Neutrophil (primary cell): ENCODE measurements around the gene KIZ.
"Not testable (repeated sequence)": the region's sequence is repeated elsewhere in the genome, so short reads cannot be mapped to it uniquely, and the experiment has no call there.

ENCODE experiments used
- H3K27ac ChIP-seq: fragments of 200-600 bp; sonication (generic); 2 replicates; pipeline ENCODE4 v1.5.1; 2016; ENCODE audit warnings: mild to moderate bottlenecking, moderate library complexity
- H3K27me3 ChIP-seq: fragments of 200-600 bp; sonication (generic); 2 replicates; pipeline ENCODE4 v1.6.0; 2016; ENCODE audit warnings: mild to moderate bottlenecking
- H3K36me3 ChIP-seq: fragments of 200-600 bp; sonication (generic); 2 replicates; pipeline ENCODE4 v1.5.1; 2017
- H3K4me1 ChIP-seq, 2 experiments: fragments of 200-600 bp in 1 of 2; sonication (generic) in 1 of 2; 1 replicate in 1 of 2; 2 replicates in 1 of 2; pipeline versions ENCODE4 v1.5.1 to v1.6.1; 2013 to 2016; ENCODE audit warnings: low read depth in 1 of 2, low read length in 1 of 2, mild to moderate bottlenecking in 1 of 2, moderate library complexity in 1 of 2; ENCODE audit not compliant: control insufficient read depth in 1 of 2, insufficient read depth in 1 of 2
- H3K4me3 ChIP-seq, 2 experiments: fragments of 200-600 bp in 1 of 2; sonication (generic) in 1 of 2; 1 replicate in 1 of 2; 2 replicates in 1 of 2; pipeline ENCODE4 v1.5.1; 2013 to 2016; ENCODE audit warnings: low read depth in 1 of 2, low read length in 1 of 2, mild to moderate bottlenecking in 1 of 2, moderate library complexity in 1 of 2
- H3K9me3 ChIP-seq: fragments of 200-600 bp; sonication (generic); 2 replicates; pipeline ENCODE4 v1.5.1; 2016
- TF ChIP-seq, protein P1 (sequence below): fragments of 200-600 bp; sonication (generic); IDR thresholded peaks from 2 replicates; pipeline ENCODE4 v1.5.1; 2016; ENCODE audit warnings: antibody characterized with exemption

KIZ gene

DNA sequence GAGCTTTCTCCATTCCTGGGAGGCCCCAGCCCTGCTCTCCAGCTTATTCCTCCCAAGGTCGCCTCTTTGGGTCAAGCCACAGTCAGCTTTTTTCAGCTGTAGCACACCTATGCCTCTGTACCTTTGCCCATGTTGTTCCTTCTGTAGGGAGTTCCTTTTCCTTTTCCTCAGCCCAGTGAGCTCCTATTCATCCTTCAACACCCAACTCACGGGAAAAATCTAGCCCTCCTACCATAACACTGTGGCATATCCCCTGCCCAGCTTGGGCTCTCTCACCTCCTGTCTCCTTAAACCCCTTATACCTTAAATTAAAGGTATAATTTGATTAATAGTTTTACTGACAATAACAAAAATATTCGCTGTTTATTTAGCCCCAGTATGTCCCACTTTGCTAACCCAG is 118.9 kb downstream of the KIZ start:
- H3K36me3 ChIP-seq = peaks cover 8% of the 10 kb centered on the region
- TF ChIP-seq, protein P1, sequence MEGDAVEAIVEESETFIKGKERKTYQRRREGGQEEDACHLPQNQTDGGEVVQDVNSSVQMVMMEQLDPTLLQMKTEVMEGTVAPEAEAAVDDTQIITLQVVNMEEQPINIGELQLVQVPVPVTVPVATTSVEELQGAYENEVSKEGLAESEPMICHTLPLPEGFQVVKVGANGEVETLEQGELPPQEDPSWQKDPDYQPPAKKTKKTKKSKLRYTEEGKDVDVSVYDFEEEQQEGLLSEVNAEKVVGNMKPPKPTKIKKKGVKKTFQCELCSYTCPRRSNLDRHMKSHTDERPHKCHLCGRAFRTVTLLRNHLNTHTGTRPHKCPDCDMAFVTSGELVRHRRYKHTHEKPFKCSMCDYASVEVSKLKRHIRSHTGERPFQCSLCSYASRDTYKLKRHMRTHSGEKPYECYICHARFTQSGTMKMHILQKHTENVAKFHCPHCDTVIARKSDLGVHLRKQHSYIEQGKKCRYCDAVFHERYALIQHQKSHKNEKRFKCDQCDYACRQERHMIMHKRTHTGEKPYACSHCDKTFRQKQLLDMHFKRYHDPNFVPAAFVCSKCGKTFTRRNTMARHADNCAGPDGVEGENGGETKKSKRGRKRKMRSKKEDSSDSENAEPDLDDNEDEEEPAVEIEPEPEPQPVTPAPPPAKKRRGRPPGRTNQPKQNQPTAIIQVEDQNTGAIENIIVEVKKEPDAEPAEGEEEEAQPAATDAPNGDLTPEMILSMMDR = no peak
- H3K27me3 ChIP-seq = peaks cover 11% of the 10 kb centered on the region
- no peak overlapping the region for H3K27ac ChIP-seq
- no peaks in the 10 kb centered on the region for H3K4me1 ChIP-seq
- no peaks in the 10 kb centered on the region for H3K9me3 ChIP-seq
- H3K4me3 ChIP-seq = no peak overlapping the region

GRCh38 chr20:21246161-21246560 is 120.3 kb downstream of the KIZ start:
- Histone ChIP-seq H3K4me3 (no peak overlapping the region), H3K27ac (no peak overlapping the region), H3K27me3 (peaks cover 22% of the 10 kb centered on the region), H3K9me3 (no peaks in the 10 kb centered on the region), H3K36me3 (peaks cover 8% of the 10 kb centered on the region), H3K4me1 (no peaks in the 10 kb centered on the region)
- TF ChIP-seq, protein P1 = no peak

DNA sequence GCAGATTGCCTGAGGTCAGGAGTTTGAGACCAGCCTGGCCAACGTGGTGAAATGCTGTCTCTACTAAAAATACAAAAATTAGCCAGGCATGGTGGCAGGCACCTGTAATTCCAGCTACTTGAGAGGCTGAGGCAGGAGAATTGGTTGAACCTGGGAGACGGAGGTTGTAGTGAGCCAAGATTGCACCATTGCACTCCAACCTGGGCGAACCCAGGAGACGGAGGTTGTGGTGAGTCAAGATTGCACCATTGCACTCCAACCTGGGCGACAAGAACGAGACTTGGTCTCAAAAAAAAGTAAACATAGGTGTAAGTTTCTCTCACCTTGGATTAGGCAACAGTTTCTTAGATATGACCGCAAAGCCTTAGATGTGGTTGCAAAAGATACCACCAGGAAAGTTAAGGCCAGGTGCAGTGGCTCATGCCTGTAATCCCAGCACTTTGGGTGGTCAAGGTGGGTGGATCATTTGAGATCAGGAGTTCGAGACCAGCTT is 121.8 kb downstream of the KIZ start:
- not testable (repeated sequence) for H3K4me3 ChIP-seq, H3K36me3 ChIP-seq, H3K9me3 ChIP-seq, H3K27ac ChIP-seq, H3K4me1 ChIP-seq
- peaks cover 23% of the 10 kb centered on the region for H3K27me3 ChIP-seq

DNA sequence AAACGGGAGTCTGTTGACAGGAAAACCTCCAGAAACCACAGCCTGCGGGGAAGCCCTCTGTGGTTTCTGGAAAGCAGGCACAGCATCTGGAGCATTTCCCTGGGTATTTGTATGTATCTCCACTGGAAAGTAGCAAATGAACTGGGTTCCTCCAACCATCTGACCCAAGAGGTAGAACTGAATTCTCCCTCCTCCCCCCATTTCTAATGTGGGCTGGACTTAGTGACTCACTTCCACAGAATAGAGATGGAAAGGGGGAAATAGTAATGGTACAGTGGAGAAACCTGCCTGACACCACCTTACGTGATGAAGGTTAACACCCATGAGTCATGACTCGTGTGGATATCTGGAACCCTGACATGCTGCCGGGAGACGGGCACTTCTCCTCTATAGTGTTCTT is 125.4 kb downstream of the KIZ start:
- H3K4me1 ChIP-seq = no peaks in the 10 kb centered on the region
- H3K27ac ChIP-seq = no peak overlapping the region
- H3K9me3 ChIP-seq = no peaks in the 10 kb centered on the region
- peaks cover 23% of the 10 kb centered on the region for H3K27me3 ChIP-seq
- H3K36me3 ChIP-seq = no peaks in the 10 kb centered on the region
- TF ChIP-seq, protein P1 = no peak
- H3K4me3 ChIP-seq = no peak overlapping the region

DNA sequence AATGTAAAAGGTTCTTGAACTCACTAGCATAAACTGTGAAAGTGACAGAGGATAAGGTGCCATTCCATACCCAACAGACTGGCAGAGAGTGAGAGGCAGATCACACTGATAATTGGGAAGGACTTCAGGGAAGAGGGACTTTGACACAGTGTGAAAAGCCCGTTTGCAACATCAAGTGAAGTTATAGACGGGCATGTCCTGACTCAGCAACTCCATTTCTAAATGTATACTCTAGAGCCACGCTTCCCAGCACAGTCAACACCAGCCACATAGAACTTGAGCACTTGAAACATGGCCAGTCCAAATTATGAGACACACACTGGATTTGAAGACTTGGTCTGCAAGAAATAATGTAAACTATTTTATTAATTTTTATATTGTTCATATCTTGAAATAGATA is 131.3 kb downstream of the KIZ start:
- Histone ChIP-seq H3K9me3 (no peaks in the 10 kb centered on the region), H3K27me3 (no peaks in the 10 kb centered on the region), H3K4me3 (no peak overlapping the region), H3K4me1 (no peaks in the 10 kb centered on the region), H3K27ac (no peak overlapping the region), H3K36me3 (no peaks in the 10 kb centered on the region)
- TF ChIP-seq, protein P1 = no peak

DNA sequence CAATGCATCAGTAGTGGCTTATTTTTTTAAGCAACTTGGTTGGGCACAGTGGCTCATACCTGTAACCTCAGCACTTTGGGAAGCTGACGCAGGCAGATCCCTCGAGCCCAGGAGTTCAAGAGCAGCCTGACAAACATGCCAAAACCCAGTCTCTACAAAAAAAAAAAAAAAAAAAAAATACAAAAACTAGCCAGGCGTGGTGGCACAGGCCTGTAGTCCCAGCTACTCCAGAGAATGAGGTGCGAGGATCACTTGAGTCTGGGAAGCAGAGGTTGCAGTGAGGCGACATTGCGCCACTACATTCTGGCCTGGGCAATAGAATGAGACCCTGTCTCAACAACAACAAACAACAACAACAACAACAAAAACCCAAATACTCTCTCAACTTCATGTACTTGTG is 132.5 kb downstream of the KIZ start:
- Histone ChIP-seq H3K4me1 (no peaks in the 10 kb centered on the region), H3K27ac (no peak overlapping the region), H3K27me3 (no peaks in the 10 kb centered on the region), H3K4me3 (no peak overlapping the region), H3K9me3 (no peaks in the 10 kb centered on the region), H3K36me3 (no peaks in the 10 kb centered on the region)
- TF ChIP-seq, protein P1 = no peak
